Tibial nerve (tissue), 4 donors: ENCODE measurements around the gene XRRA1.

Experiments
- EP300 ChIP-seq, 2 donors: sonication (generic); formaldehyde crosslinking; IDR thresholded peaks; one replicate each; pipeline ENCODE4 v1.6.1; 2017; ENCODE audit warnings: antibody characterized with exemption in 2 of 2, mild to moderate bottlenecking in 1 of 2
- POLR2A ChIP-seq, 2 donors: fragments of 450-650 bp; IDR thresholded peaks; one replicate each; pipeline ENCODE4 v1.6.1; 2017; ENCODE audit warnings: antibody characterized with exemption in 2 of 2, mild to moderate bottlenecking in 2 of 2, moderate library complexity in 2 of 2
- TF ChIP-seq, protein P1 (sequence below), 5 experiments: fragments of 200-600 bp in 3 of 5; fragments of 450-650 bp in 2 of 5; sonication (generic) in 3 of 5; IDR thresholded peaks; one replicate each; pipeline ENCODE4 v1.5.1; 2016 to 2019; ENCODE audit warnings: antibody characterized with exemption in 5 of 5, mild to moderate bottlenecking in 3 of 5, moderate library complexity in 2 of 5

GRCh38 chr11:74984730-74985129 is 35.8 kb upstream of the XRRA1 start:
- TF ChIP-seq, protein P1, sequence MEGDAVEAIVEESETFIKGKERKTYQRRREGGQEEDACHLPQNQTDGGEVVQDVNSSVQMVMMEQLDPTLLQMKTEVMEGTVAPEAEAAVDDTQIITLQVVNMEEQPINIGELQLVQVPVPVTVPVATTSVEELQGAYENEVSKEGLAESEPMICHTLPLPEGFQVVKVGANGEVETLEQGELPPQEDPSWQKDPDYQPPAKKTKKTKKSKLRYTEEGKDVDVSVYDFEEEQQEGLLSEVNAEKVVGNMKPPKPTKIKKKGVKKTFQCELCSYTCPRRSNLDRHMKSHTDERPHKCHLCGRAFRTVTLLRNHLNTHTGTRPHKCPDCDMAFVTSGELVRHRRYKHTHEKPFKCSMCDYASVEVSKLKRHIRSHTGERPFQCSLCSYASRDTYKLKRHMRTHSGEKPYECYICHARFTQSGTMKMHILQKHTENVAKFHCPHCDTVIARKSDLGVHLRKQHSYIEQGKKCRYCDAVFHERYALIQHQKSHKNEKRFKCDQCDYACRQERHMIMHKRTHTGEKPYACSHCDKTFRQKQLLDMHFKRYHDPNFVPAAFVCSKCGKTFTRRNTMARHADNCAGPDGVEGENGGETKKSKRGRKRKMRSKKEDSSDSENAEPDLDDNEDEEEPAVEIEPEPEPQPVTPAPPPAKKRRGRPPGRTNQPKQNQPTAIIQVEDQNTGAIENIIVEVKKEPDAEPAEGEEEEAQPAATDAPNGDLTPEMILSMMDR (IDR thresholded peaks at IDR 0.05): no peak
- TF ChIP-seq POLR2A (IDR thresholded peaks at IDR 0.05) (no peak), EP300 (IDR thresholded peaks at IDR 0.05) (no peak)
